Left kidney (tissue), 8 donors: Measurements from ENCODE around the gene ZNF440. TPM values are rescaled to one million over a fixed set of nuclear protein-coding genes. Genes with fewer than 3 reads are reported as not detected.
"Not testable (repeated sequence)": the region's sequence is repeated elsewhere in the genome, so short reads cannot be mapped to it uniquely, and the experiment has no call there.

Experiments
- DNase-seq: peaks from one replicate; pipeline ENCODE4 v3.0.0-alpha.2; 2013
- long read RNA-seq, 8 donors: transcript quantifications; one replicate each; lab custom pipeline, GENCODE V29; 2026
- polyA plus RNA-seq: library from polyadenylated mRNA; unstranded; fragments of 120-200 nt; gene quantifications from one replicate; pipeline ENCODE4 v1.2.1, GENCODE V29; 2013; ENCODE audit not compliant: insufficient read length

Gene ZNF440
- 28.8 TPM for polyA plus RNA-seq
- long read RNA-seq, donor 1, partial matches to known transcripts: 0 of 4 reads
- long read RNA-seq, donor 1, other reads (novel, unspliced or antisense): 0 of 4 reads
- long read RNA-seq, donor 2, full-length matches to known transcripts: 4 of 4 reads
- long read RNA-seq, donor 2, partial matches to known transcripts: 0 of 4 reads
- long read RNA-seq, donor 2, other reads (novel, unspliced or antisense): 0 of 4 reads
- long read RNA-seq, donor 3, partial matches to known transcripts: 0 of 3 reads
- long read RNA-seq, donor 3, other reads (novel, unspliced or antisense): 0 of 3 reads
- long read RNA-seq, donor 4: 0 reads
- long read RNA-seq, donor 5, full-length matches to known transcripts: 2 of 2 reads
- long read RNA-seq, donor 5, partial matches to known transcripts: 0 of 2 reads
- long read RNA-seq, donor 5, other reads (novel, unspliced or antisense): 0 of 2 reads
- long read RNA-seq, donor 6, full-length matches to known transcripts: 7 of 7 reads
- long read RNA-seq, donor 6, partial matches to known transcripts: 0 of 7 reads
- long read RNA-seq, donor 6, other reads (novel, unspliced or antisense): 0 of 7 reads
- long read RNA-seq, donor 7, full-length matches to known transcripts: 6 of 6 reads
- long read RNA-seq, donor 7, partial matches to known transcripts: 0 of 6 reads
- long read RNA-seq, donor 7, other reads (novel, unspliced or antisense): 0 of 6 reads
- long read RNA-seq, donor 8, partial matches to known transcripts: 0 of 1 reads
- long read RNA-seq, donor 8, other reads (novel, unspliced or antisense): 0 of 1 reads

- peak; percentile 96 for DNase-seq
Observed at GRCh38 chr19:11814029-11814699, at the start of gene ZNF440. ZNF440 (plus strand) TSS chr19:11814273; CDS start chr19:11814448, 175 bp downstream.

GRCh38 chr19:11766597-11767591, 47.2 kb upstream of the ZNF440 start, which contains the start of gene ZNF441:
ZNF441 (plus strand) TSS chr19:11767000; CDS start chr19:11767194, 194 bp downstream.
- peak; percentile 98 for DNase-seq

- peak; percentile 43 for DNase-seq
Observed at GRCh38 chr19:11767633-11768133, 46.4 kb upstream of the ZNF440 start.

GRCh38 chr19:11769995-11770394, 44.1 kb upstream of the ZNF440 start:
- DNase-seq: no peak

GRCh38 chr19:11771520-11771919, 42.6 kb upstream of the ZNF440 start:
- DNase-seq: not testable (repeated sequence)

- DNase-seq: not testable (repeated sequence)
Observed at GRCh38 chr19:11776669-11777068, 37.4 kb upstream of the ZNF440 start.

GRCh38 chr19:11780431-11781020, 33.5 kb upstream of the ZNF440 start:
- no peak for DNase-seq

GRCh38 chr19:11781295-11782057, 32.6 kb upstream of the ZNF440 start:
- DNase-seq: no peak

GRCh38 chr19:11783767-11784166, 30.3 kb upstream of the ZNF440 start:
- DNase-seq: no peak

GRCh38 chr19:11784356-11784755, 29.7 kb upstream of the ZNF440 start:
- DNase-seq: no peak

- no peak for DNase-seq
Observed at GRCh38 chr19:11787536-11787935, 26.5 kb upstream of the ZNF440 start.

GRCh38 chr19:11792942-11793341, 21.1 kb upstream of the ZNF440 start:
- DNase-seq: no peak

- DNase-seq: peak; percentile 90
Observed at GRCh38 chr19:11797491-11797890, 16.6 kb upstream of the ZNF440 start.

- DNase-seq: peak; percentile 89
Observed at GRCh38 chr19:11798391-11799330, 15.4 kb upstream of the ZNF440 start, which contains the start of gene ZNF491. ZNF491 (plus strand) TSS chr19:11798523; CDS start chr19:11805954, 7,431 bp downstream.

- no peak for DNase-seq
Observed at GRCh38 chr19:11806354-11807098, 7.5 kb upstream of the ZNF440 start.

GRCh38 chr19:11807099-11807380, 7.0 kb upstream of the ZNF440 start:
- DNase-seq: no peak

GRCh38 chr19:11813703-11814028, 407 bp upstream of the ZNF440 start:
- no peak for DNase-seq

GRCh38 chr19:11814700-11815035, 595 bp downstream of the ZNF440 start:
- DNase-seq: peak; percentile 24
